ENCODE results near the gene TMUB2.

- TF ChIP-seq CTCF (IDR thresholded peaks at IDR 0.05; ENCODE audit: poor library complexity, severe bottlenecking), result no peak
- no peak for TF ChIP-seq EZH2 (IDR thresholded peaks at IDR 0.05; ENCODE audit: borderline replicate concordance, insufficient read depth, low read length, poor library complexity, severe bottlenecking)
- TF ChIP-seq POLR2AphosphoS5 (IDR thresholded peaks at IDR 0.05), result no peak
These were observed 6.7 kb downstream of the TMUB2 start for GRCh38 chr17:44193326-44194084.
